HG03432 (cell line): ENCODE measurements around the gene ZNF469.

Experiments
- ATAC-seq: cut with Tn5 transposase; IDR thresholded peaks from one replicate; pipeline ENCODE4 v1.9.1; 2021; ENCODE audit warnings: mild to moderate bottlenecking, moderate library complexity; ENCODE audit not compliant: unreplicated experiment

ZNF469 gene

GRCh38 chr16:88382491-88383400 is at the start of gene ZNF469:
Gene ZNF469 (plus strand): TSS chr16:88382959. CDS start chr16:88427471, 44,512 bp downstream.
- ATAC-seq = no peak

- ATAC-seq = no peak
Measured at GRCh38 chr16:88333848-88334777, 48.6 kb upstream of the ZNF469 start.

GRCh38 chr16:88334778-88335720 is 47.7 kb upstream of the ZNF469 start:
- ATAC-seq = no peak

GRCh38 chr16:88337021-88337420 is 45.7 kb upstream of the ZNF469 start:
- no peak for ATAC-seq

GRCh38 chr16:88337538-88337937 is 45.2 kb upstream of the ZNF469 start:
- no peak for ATAC-seq

GRCh38 chr16:88338111-88338510 is 44.6 kb upstream of the ZNF469 start:
- ATAC-seq = no peak

- no peak for ATAC-seq
Measured at GRCh38 chr16:88338896-88339295, 43.9 kb upstream of the ZNF469 start.

GRCh38 chr16:88339930-88340754 is 42.6 kb upstream of the ZNF469 start:
- ATAC-seq = no peak

- ATAC-seq = no peak
Measured at GRCh38 chr16:88340755-88341150, 42.0 kb upstream of the ZNF469 start.

GRCh38 chr16:88341551-88342290 is 41.0 kb upstream of the ZNF469 start:
- no peak for ATAC-seq

GRCh38 chr16:88342491-88342890 is 40.3 kb upstream of the ZNF469 start:
- ATAC-seq = no peak

GRCh38 chr16:88343271-88343791 is 39.4 kb upstream of the ZNF469 start:
- ATAC-seq = no peak

GRCh38 chr16:88344411-88345030 is 38.2 kb upstream of the ZNF469 start:
- ATAC-seq = no peak

GRCh38 chr16:88345031-88345720 is 37.6 kb upstream of the ZNF469 start:
- ATAC-seq = no peak

GRCh38 chr16:88345721-88346560 is 36.8 kb upstream of the ZNF469 start:
- ATAC-seq = no peak

- ATAC-seq = no peak
Measured at GRCh38 chr16:88346680-88347505, 35.9 kb upstream of the ZNF469 start.
